Pancreas (tissue), 10 donors: ENCODE measurements around the gene DYNLT1. TPM values are rescaled to one million over a fixed set of nuclear protein-coding genes. Genes with fewer than 3 reads are reported as not detected.

Source experiments
- ATAC-seq, 4 donors: fragments of 200-7000 bp; cut with Tn5 transposase; one replicate each; pipeline versions ENCODE4 v1.8.0 to v1.9.1; 2020; ENCODE audit warnings: mild to moderate bottlenecking in 4 of 4, moderate library complexity in 4 of 4
- DNase-seq, 6 donors: peaks; one replicate each; pipeline ENCODE4 v3.0.0-alpha.2; 2020
- FAIRE-seq: peaks from 2 replicates; lab custom pipeline; 2012; peaks lifted over from hg19 to GRCh38; lab: Jason Lieb, UNC
- H3K27ac ChIP-seq, 4 donors: fragments of 200-600 bp; sonication (generic); 1 replicate in 3 of 4; 2 replicates in 1 of 4; pipeline versions ENCODE4 v1.5.0 to v1.8.0; 2020
- H3K27me3 ChIP-seq, 4 donors: fragments of 200-600 bp; one replicate each; pipeline ENCODE4 v1.8.0; 2021
- H3K36me3 ChIP-seq, 3 donors: fragments of 200-600 bp; sonication (generic) in 1 of 3; one replicate each; pipeline versions ENCODE4 v1.5.0 to v1.8.0; 2020 to 2021
- H3K4me1 ChIP-seq, 3 donors: fragments of 200-600 bp; one replicate each; pipeline ENCODE4 v1.8.0; 2021
- H3K4me3 ChIP-seq, 4 donors: fragments of 200-600 bp; sonication (generic) in 2 of 4; one replicate each; pipeline versions ENCODE4 v1.5.0 to v1.8.0; 2020 to 2021
- H3K9me3 ChIP-seq, 4 donors: fragments of 200-600 bp; one replicate each; pipeline ENCODE4 v1.8.0; 2021
- CTCF ChIP-seq, 4 donors: fragments of 200-600 bp; sonication (generic) in 3 of 4; IDR thresholded peaks; one replicate each; pipeline versions ENCODE4 v1.5.0 to v1.8.0; 2021; ENCODE audit warnings: antibody characterized with exemption in 4 of 4
- WGBS, 2 donors: extraction: QIAGEN DNeasy Blood & Tissue Kit; methylation state at CpG; one replicate each; pipeline ENCODE4 v1.1.7; 2013; 5-methylcytosine and 5-hydroxymethylcytosine counted together
- intact Hi-C, 3 donors: fragments of 100-400 bp; cut with DNase I; formaldehyde crosslinking; loops; one replicate each; pipeline versions ENCODE4 v1.11.1 to v1.14.2; 2022
- polyA plus RNA-seq, 2 donors: library from polyadenylated mRNA; stranded (reverse); fragments of 200-250 nt; gene quantifications; one replicate each; pipeline ENCODE4 v1.2.3, GENCODE V29; 2013
- total RNA-seq, 6 donors: library from RNA; stranded (reverse); fragmentation: NEBNext Ultra II Directional in 4 of 6; extraction: Animal tissue kit (Norgen Biotek cat#: 25700) in 4 of 6; gene quantifications; one replicate each; pipeline versions ENCODE4 v1.2.1 to v1.2.4, GENCODE V29; 2021 to 2023
- donor health status: healthy with polysubstance abuse.
- donor health status: DM: no; HTN: no; CAD: no; lungs with moderate emphysema.
- donor health status: DM: no; HTN: no; CAD: no.
- donor health status: control.
- donor health status: control.
- donor health status: Bipolar disorder and iron deficiency.
- donor health status: DM: yes; HTN: yes; CAD: no.
- donor health status: DM: no; HTN: no; CAD: no.
- donor health status: DM: no; HTN: no; CAD: no.
- donor health status: DM: yes; HTN: yes; CAD: no.

The DYNLT1 gene
- total and polyA plus RNA-seq, 8 donors, result 19.0 to 80.9 (median 36.8) TPM

GRCh38 chr6:158665332-158665731 is 20.8 kb upstream of the DYNLT1 start:
- no peak for ATAC-seq
- Histone ChIP-seq H3K27ac (no peak overlapping the region), H3K27me3 (no peaks in the 10 kb centered on the region), H3K4me3 (no peak overlapping the region), H3K36me3 (no peaks in the 10 kb centered on the region), H3K9me3 (no peaks in the 10 kb centered on the region), H3K4me1 (peaks cover 4 to 7% (median 4%) of the 10 kb centered on the region in 3 donors)
- FAIRE-seq, result no peak
- DNase-seq, result no peak
- WGBS, 2 donors, result 90 to 95% methylated on average over 18 of the region's 18 CpGs
- no peak for TF ChIP-seq CTCF (IDR thresholded peaks at IDR 0.05)
- intact Hi-C loops, result no loop called here

- FAIRE-seq (no peak), ATAC-seq (peak in 3 of 4 donors; percentile 59 to 65 (median 60)), DNase-seq (no peak)
- no peaks in the 10 kb centered on the region for H3K4me1 ChIP-seq
- no peak for TF ChIP-seq CTCF (IDR thresholded peaks at IDR 0.05)
- H3K27ac ChIP-seq, result peak overlapping the region in 2 of 4 donors; percentile 11 to 24
- H3K9me3 ChIP-seq, result no peaks in the 10 kb centered on the region
- WGBS, 2 donors, result 35 to 40% methylated on average over 11 of the region's 11 CpGs
- no peaks in the 10 kb centered on the region for H3K27me3 ChIP-seq
- intact Hi-C loops, result no loop called here
- H3K36me3 ChIP-seq, result no peaks in the 10 kb centered on the region
- no peak overlapping the region for H3K4me3 ChIP-seq
Measured at GRCh38 chr6:158663625-158664165, 19.2 kb upstream of the DYNLT1 start.

GRCh38 chr6:158662954-158663624 is 18.5 kb upstream of the DYNLT1 start:
- H3K4me3 ChIP-seq, result no peak overlapping the region
- intact Hi-C loops, result no loop called here
- no peaks in the 10 kb centered on the region for H3K9me3 ChIP-seq
- DNase-seq, result no peak
- TF ChIP-seq CTCF (IDR thresholded peaks at IDR 0.05), result no peak
- ATAC-seq, result peak in 2 of 4 donors; percentile 15 to 33
- H3K36me3 ChIP-seq, result no peaks in the 10 kb centered on the region
- no peak for FAIRE-seq
- peak overlapping the region in 2 of 4 donors; percentile 11 to 24 for H3K27ac ChIP-seq
- WGBS, 2 donors, result 72 to 75% methylated on average over 27 of the region's 27 CpGs
- no peaks in the 10 kb centered on the region for H3K27me3 ChIP-seq
- no peaks in the 10 kb centered on the region for H3K4me1 ChIP-seq

GRCh38 chr6:158662607-158662953 is 18.0 kb upstream of the DYNLT1 start:
- H3K27me3 ChIP-seq, result no peaks in the 10 kb centered on the region
- ATAC-seq, result no peak
- no peak for TF ChIP-seq CTCF (IDR thresholded peaks at IDR 0.05)
- no peaks in the 10 kb centered on the region for H3K9me3 ChIP-seq
- intact Hi-C loops, result no loop called here
- no peak for FAIRE-seq
- H3K4me3 ChIP-seq, result no peak overlapping the region
- no peaks in the 10 kb centered on the region for H3K4me1 ChIP-seq
- no peak for DNase-seq
- 75 to 80% methylated on average over 3 of the region's 3 CpGs for WGBS, 2 donors
- no peaks in the 10 kb centered on the region for H3K36me3 ChIP-seq
- no peak overlapping the region for H3K27ac ChIP-seq

GRCh38 chr6:158661156-158661685 is 16.7 kb upstream of the DYNLT1 start:
- ATAC-seq (no peak), FAIRE-seq (no peak), DNase-seq (no peak)
- intact Hi-C loops, result no loop called here
- no peak for TF ChIP-seq CTCF (IDR thresholded peaks at IDR 0.05)
- Histone ChIP-seq H3K27ac (no peak overlapping the region), H3K4me1 (no peaks in the 10 kb centered on the region), H3K4me3 (no peak overlapping the region), H3K9me3 (no peaks in the 10 kb centered on the region), H3K27me3 (no peaks in the 10 kb centered on the region), H3K36me3 (no peaks in the 10 kb centered on the region)
- 86 to 96% methylated on average over 3 of the region's 3 CpGs for WGBS, 2 donors
